Choroid plexus epithelial cell (primary cell): ENCODE data around the gene ATP1B1.

Source experiments
- DNase-seq: peaks from one replicate; pipeline ENCODE4 v3.0.0-alpha.2; 2010; ENCODE audit warnings: low read depth
- H3K4me3 ChIP-seq: 2 replicates; pipeline ENCODE4 v1.5.1; 2011; ENCODE audit warnings: low read depth, mild to moderate bottlenecking, control low read depth, low read length, moderate library complexity
- CTCF ChIP-seq: conservative IDR thresholded peaks from 2 replicates; pipeline ENCODE4 v1.5.1; 2011; ENCODE audit warnings: low read depth, mild to moderate bottlenecking, control low read depth, inconsistent platforms, low read length, moderate library complexity

Gene ATP1B1

GRCh38 chr1:169128562-169128961 lies 22.1 kb downstream of the ATP1B1 start:
- no peak for DNase-seq
- no peak for TF ChIP-seq CTCF

GRCh38 chr1:169129109-169129784 lies 22.8 kb downstream of the ATP1B1 start:
- no peak for TF ChIP-seq CTCF
- peak; percentile 35 for DNase-seq
- H3K4me3 ChIP-seq: no peak overlapping the region

More at GRCh38 chr1:169128562-169128961, 22.1 kb downstream of the ATP1B1 start:
- H3K4me3 ChIP-seq: no peak overlapping the region

- no peak for TF ChIP-seq CTCF
- DNase-seq: no peak
- no peak overlapping the region for H3K4me3 ChIP-seq
Observed at GRCh38 chr1:169130683-169131082, 24.2 kb downstream of the ATP1B1 start.

- no peak overlapping the region for H3K4me3 ChIP-seq
- TF ChIP-seq CTCF: no peak
- peak; percentile 24 for DNase-seq
Observed at GRCh38 chr1:169132512-169133227, 26.2 kb downstream of the ATP1B1 start.

- DNase-seq: no peak
- TF ChIP-seq CTCF: no peak
- H3K4me3 ChIP-seq: no peak overlapping the region
Observed at GRCh38 chr1:169133228-169133576, 26.7 kb downstream of the ATP1B1 start.

- peak; percentile 41 for TF ChIP-seq CTCF
- no peak overlapping the region for H3K4me3 ChIP-seq
- DNase-seq: peak; percentile 49
Observed at GRCh38 chr1:169133801-169134502, 27.5 kb downstream of the ATP1B1 start.

GRCh38 chr1:169137357-169137756 lies 30.9 kb downstream of the ATP1B1 start:
- H3K4me3 ChIP-seq: no peak overlapping the region
- TF ChIP-seq CTCF: no peak
- no peak for DNase-seq
